Stimulated activated CD8-positive, alpha-beta memory T cell treated with anti-CD3 and anti-CD28 coated beads, Interleukin-7, amount 100 ng/mL, for 48 hours (primary cell): ENCODE data around the gene TMEM232.
"Not testable (repeated sequence)": the region's sequence is repeated elsewhere in the genome, so short reads cannot be mapped to it uniquely, and the experiment has no call there.

Source experiments
- DNase-seq, 2 donors: peaks; one replicate each; pipeline ENCODE4 v3.0.0-alpha.2; 2020; ENCODE audit warnings: low read depth in 1 of 2; ENCODE audit errors: extremely low read depth in 1 of 2

The TMEM232 gene

DNA sequence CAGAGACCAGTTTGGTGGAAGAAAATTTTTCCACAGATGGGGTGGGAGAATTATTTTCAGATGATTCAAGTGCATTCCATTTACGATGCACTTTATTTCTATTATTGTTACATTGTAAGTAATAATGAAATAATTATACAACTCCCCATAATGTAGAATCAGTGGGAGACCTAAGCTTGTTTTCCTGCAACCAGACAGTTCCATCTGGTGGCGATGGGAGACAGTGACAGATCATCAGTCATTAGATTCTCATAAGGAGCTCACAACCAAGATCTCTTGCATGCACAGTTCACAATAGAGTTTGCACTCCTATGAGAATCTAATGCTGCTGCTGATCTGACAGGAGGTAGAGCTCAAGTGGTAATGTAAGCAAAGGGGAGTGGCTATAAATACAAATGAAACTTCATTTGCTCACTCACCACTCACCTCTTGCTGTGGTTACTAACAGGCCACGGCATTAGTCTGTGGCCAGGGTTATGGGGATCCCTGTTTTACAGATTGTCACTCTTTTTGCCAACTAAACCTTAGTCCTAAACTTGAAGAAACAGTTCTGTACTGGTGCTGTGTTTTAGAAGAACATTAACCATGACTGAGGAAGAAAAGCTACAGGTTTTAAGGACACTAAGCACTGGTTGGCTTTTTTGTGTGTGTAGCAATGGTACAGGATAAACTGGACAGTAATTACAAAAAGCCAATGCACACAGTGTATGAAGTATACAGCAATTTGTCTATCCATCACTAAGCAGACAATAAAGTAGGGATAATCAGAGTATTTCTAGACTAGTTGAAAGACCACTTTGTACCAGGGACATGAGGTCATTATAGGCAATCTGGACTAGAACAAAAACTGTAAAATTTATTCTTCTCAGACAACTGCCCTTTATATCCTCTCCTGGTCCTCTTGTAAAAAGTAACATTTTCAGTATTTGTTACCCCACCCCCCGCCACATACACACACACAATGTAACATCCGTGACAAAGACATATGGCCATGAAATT, 9.9 kb downstream of the TMEM232 start:
- DNase-seq = no peak

DNA sequence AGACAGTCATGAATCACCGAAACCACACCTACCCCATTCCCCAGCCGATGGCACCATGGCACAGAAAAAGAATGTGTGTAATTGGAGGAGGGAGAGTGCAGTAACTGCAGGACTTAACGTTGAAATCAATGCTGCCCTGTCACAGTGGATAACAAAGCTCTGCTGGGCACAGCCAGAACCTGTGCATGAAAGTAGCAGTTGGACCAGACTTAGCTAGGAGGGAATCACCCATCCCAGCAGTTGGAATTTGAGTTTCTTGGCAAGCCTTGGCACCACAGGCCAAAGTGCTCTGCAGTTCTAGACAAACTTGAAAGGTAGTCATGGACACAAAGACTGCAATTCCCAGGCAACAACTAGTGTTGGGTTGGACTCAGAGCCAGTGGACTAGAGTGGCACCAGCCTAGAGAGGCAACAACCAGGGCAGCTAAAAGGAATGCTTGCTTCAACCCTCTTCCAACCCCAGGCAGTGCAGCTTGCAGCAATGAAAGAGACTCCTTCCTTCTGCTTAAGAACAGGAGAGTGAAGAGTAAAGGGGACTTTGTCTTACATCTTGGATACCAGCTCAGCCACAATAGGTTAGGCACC, 19.1 kb downstream of the TMEM232 start:
- no peak for DNase-seq

- DNase-seq = no peak
Measured at GRCh38 chr5:110705349-110705748, 21.1 kb downstream of the TMEM232 start.

DNA sequence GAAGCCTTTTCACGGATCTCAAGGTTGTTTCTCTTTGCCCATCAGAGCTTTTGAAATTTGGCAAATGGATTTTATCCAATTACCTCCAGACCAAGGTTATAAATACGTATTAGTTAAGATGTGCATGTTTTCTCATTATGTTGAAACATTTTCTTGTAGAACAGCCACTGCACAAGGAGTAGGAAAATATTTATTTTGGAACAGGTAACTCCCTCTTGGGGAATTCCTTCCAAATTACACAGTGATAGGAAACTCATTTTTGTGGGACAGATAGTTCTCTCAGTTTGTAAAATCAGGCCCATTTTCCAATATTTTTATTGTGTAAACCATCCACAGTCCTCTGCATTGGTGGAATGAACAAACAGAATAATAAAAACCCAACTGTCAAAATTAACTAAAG, 23.0 kb downstream of the TMEM232 start:
- no peak for DNase-seq

GRCh38 chr5:110702704-110703103, 23.8 kb downstream of the TMEM232 start:
- DNase-seq = no peak

GRCh38 chr5:110702300-110702699, 24.2 kb downstream of the TMEM232 start:
- DNase-seq = no peak

- not testable (repeated sequence) for DNase-seq
Measured at GRCh38 chr5:110692669-110693068, 33.8 kb downstream of the TMEM232 start.

- DNase-seq = not testable (repeated sequence)
Measured at GRCh38 chr5:110690587-110690986, 35.9 kb downstream of the TMEM232 start.

- no peak for DNase-seq
Measured at GRCh38 chr5:110687485-110687884, 39.0 kb downstream of the TMEM232 start.

GRCh38 chr5:110686270-110686669, 40.2 kb downstream of the TMEM232 start:
- DNase-seq = no peak

DNA sequence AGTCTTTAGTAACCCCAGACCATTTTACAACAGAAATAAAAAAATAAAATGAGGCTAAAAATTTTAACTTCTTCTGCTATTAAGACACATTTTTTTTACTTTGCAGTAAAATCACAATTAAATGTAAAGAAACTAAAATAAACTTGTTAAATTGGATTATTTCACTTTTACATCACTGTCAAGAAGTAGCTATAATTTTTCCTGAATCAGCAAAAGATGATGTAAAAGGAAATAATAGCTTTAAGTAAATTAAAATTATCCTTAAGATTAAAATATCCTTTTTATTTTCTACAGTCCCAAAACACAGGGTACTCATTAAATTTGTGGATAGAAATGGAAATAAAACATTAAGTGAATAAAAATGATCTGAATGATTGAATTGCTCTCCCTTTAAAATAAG, 44.5 kb downstream of the TMEM232 start:
- DNase-seq = no peak

GRCh38 chr5:110681109-110681508, 45.4 kb downstream of the TMEM232 start:
- DNase-seq = no peak

DNA sequence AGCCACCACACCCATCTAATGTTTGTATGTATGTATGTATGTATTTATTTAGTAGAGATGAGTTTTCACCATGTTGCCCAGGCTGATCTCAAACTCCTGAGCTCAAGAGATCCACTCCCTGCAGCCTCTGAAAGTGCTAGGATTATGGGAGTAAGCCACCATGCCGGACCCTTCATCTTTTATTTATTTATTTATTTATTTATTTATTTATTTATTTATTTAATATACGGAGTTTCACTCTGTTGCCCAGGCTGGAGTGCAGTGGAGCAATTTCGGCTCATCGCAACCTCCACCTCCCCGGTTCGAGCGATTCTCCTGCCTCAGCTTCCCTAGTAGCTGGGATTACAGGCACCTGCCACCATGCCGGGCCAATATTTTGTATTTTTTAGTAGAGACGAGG, 49.9 kb downstream of the TMEM232 start:
- not testable (repeated sequence) for DNase-seq

DNA sequence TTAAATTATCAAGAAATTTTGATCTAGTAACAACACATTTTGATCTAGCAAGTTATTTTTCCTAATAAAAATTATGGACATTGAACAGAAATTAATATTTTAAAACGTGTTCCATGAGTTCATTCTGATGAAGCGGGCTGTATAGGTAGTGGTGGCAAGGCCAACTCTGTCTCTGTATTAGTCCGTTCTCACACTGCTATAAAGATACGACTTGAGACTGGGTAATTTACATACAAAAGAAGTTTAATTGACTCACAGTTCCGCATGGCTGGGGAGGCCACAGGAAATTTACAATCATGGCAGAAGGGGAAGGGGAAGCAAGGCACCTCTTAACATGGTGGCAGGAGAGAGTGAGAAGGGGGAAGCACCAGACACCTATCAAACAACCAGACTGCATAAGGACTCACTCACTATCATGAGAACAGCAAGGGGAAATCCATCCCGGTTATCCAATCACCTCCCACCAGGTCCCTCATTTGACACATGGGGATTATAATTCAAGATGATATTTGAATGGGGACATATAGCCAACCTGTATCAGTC, 61.2 kb downstream of the TMEM232 start:
- DNase-seq = no peak

DNA sequence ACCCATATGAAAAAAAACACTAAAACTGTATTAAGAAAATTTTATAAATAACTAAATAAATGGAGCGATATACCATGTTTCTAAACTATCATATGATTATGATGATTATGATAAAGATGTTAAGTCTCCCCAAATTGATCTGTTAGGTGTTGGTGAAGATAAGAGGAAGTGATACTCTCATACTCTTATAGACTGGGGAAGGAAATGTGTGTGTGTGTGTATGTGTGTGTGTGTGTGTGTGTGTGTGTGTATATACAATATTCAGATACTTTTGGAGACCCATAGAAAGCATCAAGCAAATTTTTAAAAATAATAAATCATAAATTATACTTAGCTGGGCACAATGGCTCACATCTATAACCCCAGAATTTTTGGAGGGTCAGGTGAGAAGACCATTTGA, 62.9 kb downstream of the TMEM232 start:
- DNase-seq = no peak

- no peak for DNase-seq
Measured at GRCh38 chr5:110658006-110658405, 68.5 kb downstream of the TMEM232 start.

DNA sequence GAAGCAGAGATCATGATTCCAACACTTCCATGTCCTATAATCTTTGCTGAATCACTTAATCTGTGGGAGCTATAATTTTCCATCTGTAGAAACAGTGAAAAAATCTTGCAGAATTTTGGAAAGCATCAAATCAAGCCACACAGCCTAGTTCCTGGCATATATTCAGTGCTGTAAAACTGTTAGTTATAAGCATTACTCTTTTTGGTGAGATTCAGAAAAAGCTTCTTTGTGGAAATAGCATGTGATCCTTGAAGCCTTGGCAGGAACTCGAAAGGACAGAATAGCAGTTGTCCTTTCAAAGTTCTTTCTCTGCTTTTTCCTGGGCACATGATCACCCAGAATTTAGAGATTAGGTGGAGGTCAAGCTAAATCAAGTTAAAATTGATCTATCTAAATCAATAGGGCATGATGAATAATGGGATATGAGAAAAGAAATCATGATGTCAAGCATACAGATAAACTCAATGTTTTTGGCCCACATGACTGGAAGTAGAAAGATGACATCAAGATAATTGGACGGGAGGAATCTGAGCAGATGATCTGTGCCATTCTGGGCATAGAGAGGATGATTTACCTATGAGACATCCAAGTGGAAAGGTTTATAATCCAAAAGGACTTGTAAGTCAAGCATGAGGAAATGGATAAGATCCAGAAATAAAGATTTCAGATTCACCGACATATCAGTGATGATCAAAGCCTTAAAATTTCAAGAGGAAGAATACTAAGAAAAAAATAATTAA, 73.1 kb downstream of the TMEM232 start:
- DNase-seq = no peak

- no peak for DNase-seq
Measured at GRCh38 chr5:110651507-110651906, 75.0 kb downstream of the TMEM232 start.

GRCh38 chr5:110644357-110644756, 82.1 kb downstream of the TMEM232 start:
- no peak for DNase-seq

DNA sequence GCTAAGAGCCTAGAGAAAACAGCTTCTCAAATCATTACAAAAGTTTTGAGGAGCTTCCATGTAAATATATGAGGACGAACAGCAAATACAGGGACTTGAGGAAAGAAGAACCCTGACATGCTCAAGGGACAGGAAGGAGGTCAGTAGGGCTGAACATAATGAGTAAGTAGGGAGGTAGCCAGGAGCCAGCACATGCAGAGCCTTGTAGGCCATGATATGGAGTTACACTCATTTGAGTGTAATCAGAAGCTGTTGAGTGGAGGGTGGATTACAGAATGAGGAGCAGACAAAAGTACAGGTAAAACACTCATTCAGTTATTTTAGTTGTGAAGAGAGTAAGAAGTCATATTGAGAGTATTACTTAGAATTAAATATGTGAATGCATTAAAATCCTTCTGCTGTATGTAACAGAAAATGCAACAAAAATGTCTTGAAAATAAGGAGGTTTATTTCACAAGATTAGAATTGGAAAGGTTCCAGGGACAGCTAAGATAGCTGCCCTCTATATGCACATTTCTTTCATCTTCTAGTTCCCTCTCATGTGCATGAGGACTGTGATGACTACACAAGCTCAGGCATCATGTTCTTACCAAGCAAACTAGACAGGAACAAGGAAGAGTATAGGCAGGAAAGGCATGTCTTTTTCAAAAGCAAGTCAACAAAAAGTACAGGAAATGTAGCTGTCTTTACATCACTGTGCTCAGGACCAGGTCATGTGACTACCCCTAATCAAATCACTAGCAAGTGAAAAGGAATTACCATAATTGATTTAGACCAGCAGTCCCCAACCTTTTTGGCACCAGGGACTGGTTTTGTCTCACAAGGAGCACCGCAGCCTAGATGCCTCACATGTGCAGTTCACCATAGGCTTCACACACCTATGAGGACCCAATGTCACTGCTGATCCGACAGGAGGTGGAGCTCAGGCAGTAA, 87.2 kb downstream of the TMEM232 start:
- no peak for DNase-seq
